ENCODE results near the gene HIGD2A. TPM values are rescaled to one million over a fixed set of nuclear protein-coding genes. Genes with fewer than 3 reads are reported as not detected.

Gene HIGD2A
- total and polyA plus RNA-seq, 9 of the 15 experiments (the other 6 are each of a cell fraction or from before 2014, with no cell fraction given), result 94.7 to 264 (median 163) TPM

DNA sequence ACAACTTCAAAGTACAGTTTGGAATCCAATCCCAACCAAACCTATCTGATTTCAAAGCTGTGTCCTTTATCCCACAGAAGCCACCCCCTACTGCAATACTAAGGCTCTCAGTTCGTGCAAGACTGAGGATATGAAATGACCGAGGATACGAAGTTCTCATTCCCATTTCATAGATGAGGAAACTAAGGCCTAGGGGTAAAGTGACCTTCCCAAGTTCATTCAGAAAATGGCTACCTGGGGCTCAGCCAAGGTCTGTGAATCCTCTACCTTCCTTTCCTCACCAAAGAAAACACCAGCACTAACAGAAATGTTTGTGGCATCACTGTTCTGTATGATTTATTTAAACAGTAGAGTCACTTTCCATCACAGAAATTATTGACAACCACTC, 32.4 kb upstream of the HIGD2A start:
- H3K4me2 ChIP-seq (ENCODE audit: insufficient read depth, low read length), result no peak overlapping the region
- no TSS peak for BruUV-seq (replicated peaks)
- ChIA-PET POLR2A (no interaction called here), CTCF (ENCODE audit: low intra/inter-chr PET ratio) (no interaction called here)
- no peak for ATAC-seq
- no peak overlapping the region for H3K4me3 ChIP-seq
- 82% methylated on average over 3 of the region's 3 CpGs for WGBS (ENCODE audit: insufficient coverage, low coverage, missing lambda C conversion rate)
- intact Hi-C loops (cut with micrococcal nuclease), result no loop called here
- H3K36me3 ChIP-seq (ENCODE audit: control insufficient read depth, insufficient read depth, low read length), result peaks cover 78% of the 10 kb centered on the region
- peaks cover 58% of the 10 kb centered on the region for H3K79me2 ChIP-seq (ENCODE audit: control insufficient read depth, insufficient read depth, low read length)
- H3K27ac ChIP-seq (ENCODE audit: extremely low read depth, low read depth, low read length), result no peak overlapping the region
- no peak for FAIRE-seq
- no peaks in the 10 kb centered on the region; the same call in 1 of the 2 replicates for H4K20me1 ChIP-seq (replicated peaks; ENCODE audit: control insufficient read depth, insufficient read depth, low read length)
- H3K27me3 ChIP-seq (ENCODE audit: control insufficient read depth in 2 of 2, insufficient read depth in 2 of 2, low read length in 2 of 2), result no peaks in the 10 kb centered on the region
- H3K4me1 ChIP-seq (replicated peaks in 1 of 2; ENCODE audit: control insufficient read depth in 2 of 2, insufficient read depth in 2 of 2, low read length in 2 of 2), result peaks cover 4 to 6% of the 10 kb centered on the region in 2 experiments; a peak in 2 of 5 replicates
- in situ Hi-C loops (cut with MboI), result no loop called here
- H3K9me1 ChIP-seq (ENCODE audit: control insufficient read depth, insufficient read depth, low read length), result no peaks in the 10 kb centered on the region
- DNase-seq (ENCODE audit: extremely low read depth in 1 of 4, low spot score in 3 of 4), result no peak
- H2AFZ ChIP-seq (ENCODE audit: low read depth, low read length), result no peak overlapping the region
- H3K9ac ChIP-seq (ENCODE audit: insufficient read depth in 1 of 2, low read depth in 2 of 2, low read length in 2 of 2), result no peak overlapping the region
- no peaks in the 10 kb centered on the region for H3K9me3 ChIP-seq (replicated peaks; ENCODE audit: control insufficient read depth, insufficient read depth, low read depth, low read length)
- TF ChIP-seq, protein P1, sequence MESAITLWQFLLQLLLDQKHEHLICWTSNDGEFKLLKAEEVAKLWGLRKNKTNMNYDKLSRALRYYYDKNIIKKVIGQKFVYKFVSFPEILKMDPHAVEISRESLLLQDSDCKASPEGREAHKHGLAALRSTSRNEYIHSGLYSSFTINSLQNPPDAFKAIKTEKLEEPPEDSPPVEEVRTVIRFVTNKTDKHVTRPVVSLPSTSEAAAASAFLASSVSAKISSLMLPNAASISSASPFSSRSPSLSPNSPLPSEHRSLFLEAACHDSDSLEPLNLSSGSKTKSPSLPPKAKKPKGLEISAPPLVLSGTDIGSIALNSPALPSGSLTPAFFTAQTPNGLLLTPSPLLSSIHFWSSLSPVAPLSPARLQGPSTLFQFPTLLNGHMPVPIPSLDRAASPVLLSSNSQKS (CRISPR knock-in tag; IDR thresholded peaks at IDR 0.05), result no peak
- TF ChIP-seq IRF9 (tag; IDR thresholded peaks at IDR 0.05), result no peak
- TF ChIP-seq ESRRA (IDR thresholded peaks at IDR 0.05; ENCODE audit: borderline replicate concordance, low read depth), result peak; percentile 79
- TF ChIP-seq BCOR (IDR thresholded peaks at IDR 0.05), result 0 out of 2 replicates have a peak, but pooled peaks have one; percentile 39
- peak; percentile 79 for TF ChIP-seq RBM25 (IDR thresholded peaks at IDR 0.05; ENCODE audit: low read depth, low read length, severe bottlenecking)
- TF ChIP-seq AFF1 (IDR thresholded peaks at IDR 0.05; ENCODE audit: low read depth in 1 of 2, partially characterized antibody in 2 of 2), result no peak
- TF ChIP-seq MAFK (IDR thresholded peaks at IDR 0.05; ENCODE audit: low read length), result no peak
- no peak for TF ChIP-seq ZNF551 (CRISPR knock-in tag; IDR thresholded peaks at IDR 0.05)
- no peak for TF ChIP-seq NR2F6 (CRISPR knock-in tag; IDR thresholded peaks at IDR 0.05)
- no peak for TF ChIP-seq CREB1 (IDR thresholded peaks at IDR 0.05)
- TF ChIP-seq CREB1 (CRISPR knock-in tag; IDR thresholded peaks at IDR 0.05), result no peak
- TF ChIP-seq, protein P2, sequence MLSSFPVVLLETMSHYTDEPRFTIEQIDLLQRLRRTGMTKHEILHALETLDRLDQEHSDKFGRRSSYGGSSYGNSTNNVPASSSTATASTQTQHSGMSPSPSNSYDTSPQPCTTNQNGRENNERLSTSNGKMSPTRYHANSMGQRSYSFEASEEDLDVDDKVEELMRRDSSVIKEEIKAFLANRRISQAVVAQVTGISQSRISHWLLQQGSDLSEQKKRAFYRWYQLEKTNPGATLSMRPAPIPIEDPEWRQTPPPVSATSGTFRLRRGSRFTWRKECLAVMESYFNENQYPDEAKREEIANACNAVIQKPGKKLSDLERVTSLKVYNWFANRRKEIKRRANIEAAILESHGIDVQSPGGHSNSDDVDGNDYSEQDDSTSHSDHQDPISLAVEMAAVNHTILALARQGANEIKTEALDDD (IDR thresholded peaks at IDR 0.05), result no peak
- TF ChIP-seq, protein P3, sequence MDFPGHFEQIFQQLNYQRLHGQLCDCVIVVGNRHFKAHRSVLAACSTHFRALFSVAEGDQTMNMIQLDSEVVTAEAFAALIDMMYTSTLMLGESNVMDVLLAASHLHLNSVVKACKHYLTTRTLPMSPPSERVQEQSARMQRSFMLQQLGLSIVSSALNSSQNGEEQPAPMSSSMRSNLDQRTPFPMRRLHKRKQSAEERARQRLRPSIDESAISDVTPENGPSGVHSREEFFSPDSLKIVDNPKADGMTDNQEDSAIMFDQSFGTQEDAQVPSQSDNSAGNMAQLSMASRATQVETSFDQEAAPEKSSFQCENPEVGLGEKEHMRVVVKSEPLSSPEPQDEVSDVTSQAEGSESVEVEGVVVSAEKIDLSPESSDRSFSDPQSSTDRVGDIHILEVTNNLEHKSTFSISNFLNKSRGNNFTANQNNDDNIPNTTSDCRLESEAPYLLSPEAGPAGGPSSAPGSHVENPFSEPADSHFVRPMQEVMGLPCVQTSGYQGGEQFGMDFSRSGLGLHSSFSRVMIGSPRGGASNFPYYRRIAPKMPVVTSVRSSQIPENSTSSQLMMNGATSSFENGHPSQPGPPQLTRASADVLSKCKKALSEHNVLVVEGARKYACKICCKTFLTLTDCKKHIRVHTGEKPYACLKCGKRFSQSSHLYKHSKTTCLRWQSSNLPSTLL (IDR thresholded peaks at IDR 0.05), result no peak
- TF ChIP-seq YY1 (IDR thresholded peaks at IDR 0.05; ENCODE audit: borderline replicate concordance in 1 of 3, control insufficient read depth in 1 of 3, extremely low read depth in 1 of 3, insufficient read depth in 3 of 3, insufficient read length in 1 of 3, insufficient replicate concordance in 2 of 3, low read depth in 1 of 3, low read length in 2 of 3), result no peak
